Activated naive CD4-positive, alpha-beta T cell treated with anti-CD3 and anti-CD28 coated beads for 36 hours (primary cell): ENCODE results near the gene CBR4. TPM values are rescaled to one million over a fixed set of nuclear protein-coding genes. Genes with fewer than 3 reads are reported as not detected.
"Not testable (repeated sequence)": the region's sequence is repeated elsewhere in the genome, so short reads cannot be mapped to it uniquely, and the experiment has no call there.

Experiments used
- CTCF ChIA-PET: fragments of 350-600 bp; sonication (Branson Sonifier 250); formaldehyde crosslinking; loops from one replicate; lab custom pipeline; 2021; ENCODE audit warnings: antibody characterized with exemption; lab: Charles Lee
- DNase-seq: peaks from one replicate; pipeline ENCODE4 v3.0.0-alpha.2; 2020
- H3K27ac Mint-ChIP-seq: one replicate; pipeline ENCODE4 v1.8.0; 2021; ENCODE audit warnings: mild to moderate bottlenecking, mixed read lengths
- H3K27me3 Mint-ChIP-seq: one replicate; pipeline ENCODE4 v1.8.0; 2021; ENCODE audit warnings: low read depth, mixed read lengths
- H3K36me3 Mint-ChIP-seq: one replicate; pipeline ENCODE4 v1.8.0; 2021; ENCODE audit warnings: low read depth, mixed read lengths
- H3K4me1 Mint-ChIP-seq: one replicate; pipeline ENCODE4 v1.8.0; 2021; ENCODE audit warnings: low read depth, mixed read lengths
- H3K4me3 Mint-ChIP-seq: one replicate; pipeline ENCODE4 v1.8.0; 2021; ENCODE audit warnings: mild to moderate bottlenecking, moderate library complexity, mixed read lengths
- H3K9me3 Mint-ChIP-seq: one replicate; pipeline ENCODE4 v1.8.0; 2021; ENCODE audit warnings: mixed read lengths
- intact Hi-C: fragments of 100-400 bp; cut with micrococcal nuclease; formaldehyde crosslinking; loops from one replicate; pipeline ENCODE4 v1.15.1; 2023
- total RNA-seq, 2 experiments: library from RNA; stranded (reverse); gene quantifications; one replicate each; pipeline ENCODE4 v1.2.3, GENCODE V29; 2021

The CBR4 gene
- total RNA-seq, 2 experiments from 2014 or later: 22.9 to 24.3 TPM

- no peak overlapping the region for H3K4me3 Mint-ChIP-seq
- H3K4me1 Mint-ChIP-seq: no peaks in the 10 kb centered on the region
- no peak overlapping the region for H3K27ac Mint-ChIP-seq
- intact Hi-C loops: no loop called here
- CTCF ChIA-PET: no interaction called here
- peaks cover 25% of the 10 kb centered on the region for H3K9me3 Mint-ChIP-seq
- DNase-seq: no peak
- H3K27me3 Mint-ChIP-seq: no peaks in the 10 kb centered on the region
- peaks cover 40% of the 10 kb centered on the region for H3K36me3 Mint-ChIP-seq
Measured at GRCh38 chr4:168978001-168978700, 31.9 kb downstream of the CBR4 start.

- H3K4me1 Mint-ChIP-seq: no peaks in the 10 kb centered on the region
- intact Hi-C loops: no loop called here
- no peak for DNase-seq
- H3K27ac Mint-ChIP-seq: no peak overlapping the region
- H3K36me3 Mint-ChIP-seq: peaks cover 11% of the 10 kb centered on the region
- H3K4me3 Mint-ChIP-seq: no peak overlapping the region
- CTCF ChIA-PET: no interaction called here
- H3K27me3 Mint-ChIP-seq: no peaks in the 10 kb centered on the region
- H3K9me3 Mint-ChIP-seq: peaks cover 40% of the 10 kb centered on the region
Measured at GRCh38 chr4:168972596-168972995, 37.5 kb downstream of the CBR4 start.

- intact Hi-C loops: no loop called here
- no peak for DNase-seq
- H3K27ac Mint-ChIP-seq: no peak overlapping the region
- peaks cover 3% of the 10 kb centered on the region for H3K36me3 Mint-ChIP-seq
- peaks cover 6% of the 10 kb centered on the region for H3K9me3 Mint-ChIP-seq
- H3K27me3 Mint-ChIP-seq: no peaks in the 10 kb centered on the region
- H3K4me3 Mint-ChIP-seq: no peak overlapping the region
- CTCF ChIA-PET: interaction anchor here (0.6 kb wide), 1 partner anchor 18 kb away, joined by 3 read pairs; no protein-coding TSS in a partner anchor
- H3K4me1 Mint-ChIP-seq: no peaks in the 10 kb centered on the region
Measured at GRCh38 chr4:168960716-168961115, 49.3 kb downstream of the CBR4 start.

- Mint-ChIP-seq H3K27ac (no peak overlapping the region), H3K9me3 (peaks cover 5% of the 10 kb centered on the region), H3K27me3 (no peaks in the 10 kb centered on the region), H3K4me3 (no peak overlapping the region), H3K36me3 (peaks cover 6% of the 10 kb centered on the region), H3K4me1 (no peaks in the 10 kb centered on the region)
- intact Hi-C loops: no loop called here
- CTCF ChIA-PET: interaction anchor here (0.6 to 1.5 kb wide), 2 partner anchors 12 to 492 kb away, joined by 3 to 8 read pairs; no protein-coding TSS in a partner anchor
- DNase-seq: no peak
Measured at GRCh38 chr4:168955674-168956073, 54.4 kb downstream of the CBR4 start.

GRCh38 chr4:168952821-168953246 lies 57.2 kb downstream of the CBR4 start:
- H3K4me1 Mint-ChIP-seq, CTCF ChIA-PET, intact Hi-C loops, DNase-seq, H3K36me3 Mint-ChIP-seq, H3K27ac Mint-ChIP-seq, H3K4me3 Mint-ChIP-seq, H3K27me3 Mint-ChIP-seq: not testable (repeated sequence)
- H3K9me3 Mint-ChIP-seq: peaks cover 21% of the 10 kb centered on the region

GRCh38 chr4:168945291-168945690 lies 64.8 kb downstream of the CBR4 start:
- Mint-ChIP-seq H3K27ac (no peak overlapping the region), H3K36me3 (peaks cover 5% of the 10 kb centered on the region), H3K4me3 (no peak overlapping the region), H3K9me3 (peaks cover 25% of the 10 kb centered on the region), H3K27me3 (no peaks in the 10 kb centered on the region), H3K4me1 (no peaks in the 10 kb centered on the region)
- intact Hi-C loops: no loop called here
- CTCF ChIA-PET: no interaction called here
- DNase-seq: no peak

GRCh38 chr4:168942985-168943384 lies 67.1 kb downstream of the CBR4 start:
- no peak for DNase-seq
- Mint-ChIP-seq H3K9me3 (peaks cover 25% of the 10 kb centered on the region), H3K4me3 (no peak overlapping the region), H3K27ac (no peak overlapping the region), H3K27me3 (no peaks in the 10 kb centered on the region), H3K36me3 (peaks cover 13% of the 10 kb centered on the region), H3K4me1 (no peaks in the 10 kb centered on the region)
- CTCF ChIA-PET: interaction anchor here (0.7 to 2.2 kb wide), 5 partner anchors 12 to 261 kb away, joined by 3 to 8 read pairs (median 3); no protein-coding TSS in a partner anchor
- intact Hi-C loops: no loop called here
